Stomach (tissue), 9 donors: Measurements from ENCODE around the gene YKT6. TPM values are rescaled to one million over a fixed set of nuclear protein-coding genes. Genes with fewer than 3 reads are reported as not detected.
"Not testable (repeated sequence)": the region's sequence is repeated elsewhere in the genome, so short reads cannot be mapped to it uniquely, and the experiment has no call there.

Source experiments
- DNase-seq, 2 donors: peaks; one replicate each; pipeline versions ENCODE4 v3.0.0 to v3.0.0-alpha.2; 2013 to 2019
- H3K27ac ChIP-seq, 5 donors: fragments of 200-600 bp in 4 of 5; sonication (generic) in 4 of 5; one replicate each; pipeline ENCODE4 v1.5.1; 2013 to 2019; ENCODE audit warnings: mild to moderate bottlenecking in 1 of 5, moderate library complexity in 1 of 5
- H3K27me3 ChIP-seq, 3 donors: fragments of 200-600 bp; sonication (generic); one replicate each; pipeline ENCODE4 v1.5.1; 2017 to 2019; ENCODE audit warnings: mixed run types in 1 of 3
- H3K36me3 ChIP-seq, 4 donors: fragments of 200-600 bp; sonication (generic); 1 replicate in 3 of 4; 2 replicates in 1 of 4; pipeline ENCODE4 v1.5.1; 2016 to 2019
- H3K4me1 ChIP-seq, 4 donors: fragments of 200-600 bp; sonication (generic); one replicate each; pipeline ENCODE4 v1.5.1; 2016 to 2019
- H3K4me3 ChIP-seq, 4 donors: fragments of 200-600 bp; sonication (generic) in 3 of 4; one replicate each; pipeline ENCODE4 v1.5.1; 2016 to 2019; ENCODE audit warnings: mild to moderate bottlenecking in 1 of 4
- H3K9me3 ChIP-seq, 4 donors: fragments of 200-600 bp; sonication (generic); one replicate each; pipeline ENCODE4 v1.5.1; 2016 to 2019
- EP300 ChIP-seq: sonication (generic); formaldehyde crosslinking; IDR thresholded peaks from one replicate; pipeline ENCODE4 v1.6.1; 2017; ENCODE audit warnings: antibody characterized with exemption
- POLR2A ChIP-seq, 4 donors: fragments of 450-650 bp; IDR thresholded peaks; one replicate each; pipeline ENCODE4 v1.6.1; 2016; ENCODE audit warnings: antibody characterized with exemption in 4 of 4, control low read depth in 2 of 4, mild to moderate bottlenecking in 1 of 4, moderate library complexity in 1 of 4
- POLR2AphosphoS5 ChIP-seq, 3 donors: sonication (generic); formaldehyde crosslinking; IDR thresholded peaks; one replicate each; pipeline ENCODE4 v1.6.1; 2016; ENCODE audit warnings: antibody characterized with exemption in 3 of 3
- whole genome bisulfite sequencing, 5 donors: extraction: QIAGEN DNeasy Blood & Tissue Kit in 3 of 5; methylation state at CpG; one replicate each; pipeline versions ENCODE4 v1.1.5 to v1.1.7; 2013 to 2018; 5-methylcytosine and 5-hydroxymethylcytosine counted together
- intact Hi-C: fragments of 100-400 bp; cut with DNase I; formaldehyde crosslinking; loops from one replicate; pipeline ENCODE4 v1.15.1; 2023; ENCODE audit warnings: low total_unique reads
- polyA plus RNA-seq, 3 donors: library from polyadenylated mRNA; stranded (reverse); fragments of 200-250 nt; gene quantifications; one replicate each; pipeline ENCODE4 v1.2.3, GENCODE V29; 2013
- total RNA-seq, 5 donors: library from RNA; depleted of rRNA; stranded (reverse); fragments of >200 nt; gene quantifications; one replicate each; pipeline versions ENCODE4 v1.1.0 to v1.2.3, GENCODE V29; 2014 to 2016
- TF ChIP-seq, protein P1 (sequence below), 7 experiments: fragments of 450-650 bp in 4 of 7; fragments of 200-600 bp in 3 of 7; sonication (generic) in 3 of 7; IDR thresholded peaks; one replicate each; pipeline ENCODE4 v1.5.1; 2016 to 2019; ENCODE audit warnings: antibody characterized with exemption in 7 of 7, control low read depth in 2 of 7, mild to moderate bottlenecking in 1 of 7
- donor health status: healthy with polysubstance abuse.
- donor health status: Bipolar disorder and iron deficiency.
- donor health status: healthy.

Gene YKT6
- total and polyA plus RNA-seq, 8 donors, result 35.3 to 86.9 (median 52.2) TPM

DNA sequence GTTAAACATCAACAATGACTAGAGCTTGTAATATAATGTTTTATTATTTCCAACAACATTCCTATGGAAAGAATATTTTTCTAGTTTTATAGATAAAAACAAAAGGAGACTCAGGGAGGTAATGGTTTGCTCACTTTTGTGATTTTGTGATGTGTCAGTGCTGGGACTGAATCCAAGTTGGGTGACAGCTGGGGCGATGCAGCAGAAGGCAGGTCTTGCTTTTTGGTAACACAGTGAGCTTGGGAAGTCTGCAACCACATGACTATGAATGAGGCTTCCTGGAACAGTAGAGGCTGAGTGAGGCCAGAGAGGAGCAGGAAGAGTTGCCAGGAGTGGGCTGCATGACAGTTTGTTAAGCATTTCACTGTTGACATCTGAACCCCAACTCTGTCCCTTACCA, 4.9 kb upstream of the YKT6 start:
- no peak overlapping the region for H3K27ac ChIP-seq
- 42 to 67% (median 52%) methylated on average over 1 of the region's 1 CpG for WGBS, 5 donors
- peaks cover 0 to 32% (median 0%) of the 10 kb centered on the region in 3 donors for H3K27me3 ChIP-seq
- intact Hi-C loops, result loop anchor here (10.0 kb wide), 1 partner anchor 121 kb away; no protein-coding TSS in a partner anchor
- H3K36me3 ChIP-seq, result no peaks in the 10 kb centered on the region
- H3K9me3 ChIP-seq, result no peaks in the 10 kb centered on the region
- no peak for DNase-seq
- TF ChIP-seq POLR2AphosphoS5 (IDR thresholded peaks at IDR 0.05) (no peak), POLR2A (IDR thresholded peaks at IDR 0.05) (no peak)
- no peak overlapping the region for H3K4me3 ChIP-seq
- no peaks in the 10 kb centered on the region for H3K4me1 ChIP-seq

DNA sequence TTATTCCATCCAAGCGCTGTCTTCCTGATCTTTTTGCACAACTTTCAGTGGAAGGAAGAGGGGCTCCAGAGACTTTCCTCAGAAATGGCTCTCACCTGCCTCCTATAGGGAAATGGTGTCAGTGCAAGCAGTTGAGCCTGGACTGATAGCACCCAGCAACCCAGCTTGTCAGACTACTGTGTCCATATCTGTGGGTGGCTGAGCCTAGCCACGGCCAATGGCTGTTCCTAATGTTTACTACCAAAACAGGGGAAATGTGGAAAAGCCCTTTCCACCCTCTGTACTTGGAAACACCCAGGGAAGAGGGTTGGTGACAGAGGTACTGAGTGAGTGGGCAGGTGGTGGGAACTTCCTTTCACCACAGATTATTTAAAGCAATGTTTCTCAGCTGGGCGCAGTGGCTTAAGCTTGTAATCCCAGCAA, 4.3 kb upstream of the YKT6 start:
- H3K4me1 ChIP-seq, result peaks cover 0 to 2% (median 1%) of the 10 kb centered on the region in 4 donors
- H3K4me3 ChIP-seq, result no peak overlapping the region
- no peaks in the 10 kb centered on the region for H3K36me3 ChIP-seq
- intact Hi-C loops, result loop anchor here (10.0 kb wide), 1 partner anchor 122 kb away; no protein-coding TSS in a partner anchor
- TF ChIP-seq POLR2AphosphoS5 (IDR thresholded peaks at IDR 0.05) (no peak), POLR2A (IDR thresholded peaks at IDR 0.05) (no peak), EP300 (no peak)
- TF ChIP-seq, protein P1, sequence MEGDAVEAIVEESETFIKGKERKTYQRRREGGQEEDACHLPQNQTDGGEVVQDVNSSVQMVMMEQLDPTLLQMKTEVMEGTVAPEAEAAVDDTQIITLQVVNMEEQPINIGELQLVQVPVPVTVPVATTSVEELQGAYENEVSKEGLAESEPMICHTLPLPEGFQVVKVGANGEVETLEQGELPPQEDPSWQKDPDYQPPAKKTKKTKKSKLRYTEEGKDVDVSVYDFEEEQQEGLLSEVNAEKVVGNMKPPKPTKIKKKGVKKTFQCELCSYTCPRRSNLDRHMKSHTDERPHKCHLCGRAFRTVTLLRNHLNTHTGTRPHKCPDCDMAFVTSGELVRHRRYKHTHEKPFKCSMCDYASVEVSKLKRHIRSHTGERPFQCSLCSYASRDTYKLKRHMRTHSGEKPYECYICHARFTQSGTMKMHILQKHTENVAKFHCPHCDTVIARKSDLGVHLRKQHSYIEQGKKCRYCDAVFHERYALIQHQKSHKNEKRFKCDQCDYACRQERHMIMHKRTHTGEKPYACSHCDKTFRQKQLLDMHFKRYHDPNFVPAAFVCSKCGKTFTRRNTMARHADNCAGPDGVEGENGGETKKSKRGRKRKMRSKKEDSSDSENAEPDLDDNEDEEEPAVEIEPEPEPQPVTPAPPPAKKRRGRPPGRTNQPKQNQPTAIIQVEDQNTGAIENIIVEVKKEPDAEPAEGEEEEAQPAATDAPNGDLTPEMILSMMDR (IDR thresholded peaks at IDR 0.05), result peak in 5 of 7 experiments; percentile 17 to 59 (median 49)
- peak in 1 of 2 donors; percentile 78 for DNase-seq
- H3K9me3 ChIP-seq, result no peaks in the 10 kb centered on the region
- peaks cover 0 to 32% (median 0%) of the 10 kb centered on the region in 3 donors for H3K27me3 ChIP-seq
- WGBS, 5 donors, result 32 to 44% (median 41%) methylated on average over 3 of the region's 3 CpGs
- no peak overlapping the region for H3K27ac ChIP-seq

DNA sequence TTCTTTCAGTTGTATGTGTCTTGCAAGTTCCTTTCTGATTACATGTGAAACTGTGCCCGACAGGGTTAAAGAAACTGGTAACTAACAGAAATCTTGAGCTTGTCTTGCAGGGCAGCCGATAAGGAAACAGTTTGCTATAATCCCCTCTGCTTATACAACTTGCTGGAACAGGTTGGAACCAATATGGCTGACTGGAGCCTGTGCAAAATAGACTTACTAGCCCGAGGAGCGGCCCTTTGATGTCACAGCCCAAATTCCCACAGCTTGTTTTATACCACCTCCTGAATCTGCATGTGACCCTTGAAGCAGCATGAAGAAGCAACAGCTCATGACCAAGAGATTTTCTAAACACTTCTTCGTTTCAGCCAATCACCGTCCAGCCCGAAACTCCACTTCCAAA, 3.3 kb upstream of the YKT6 start:
- 76 to 80% (median 79%) methylated on average over 7 of the region's 7 CpGs for WGBS, 5 donors
- Histone ChIP-seq H3K4me3 (no peak overlapping the region), H3K27me3 (peaks cover 0 to 24% (median 0%) of the 10 kb centered on the region in 3 donors), H3K4me1 (peaks cover 6 to 12% (median 11%) of the 10 kb centered on the region in 4 donors), H3K27ac (no peak overlapping the region), H3K9me3 (no peaks in the 10 kb centered on the region), H3K36me3 (no peaks in the 10 kb centered on the region)
- DNase-seq, result no peak
- TF ChIP-seq POLR2A (IDR thresholded peaks at IDR 0.05) (no peak), POLR2AphosphoS5 (IDR thresholded peaks at IDR 0.05) (no peak), EP300 (no peak)
- TF ChIP-seq, protein P1 (IDR thresholded peaks at IDR 0.05), result no peak
- intact Hi-C loops, result loop anchor here (10.0 kb wide), 1 partner anchor 123 kb away; no protein-coding TSS in a partner anchor

DNA sequence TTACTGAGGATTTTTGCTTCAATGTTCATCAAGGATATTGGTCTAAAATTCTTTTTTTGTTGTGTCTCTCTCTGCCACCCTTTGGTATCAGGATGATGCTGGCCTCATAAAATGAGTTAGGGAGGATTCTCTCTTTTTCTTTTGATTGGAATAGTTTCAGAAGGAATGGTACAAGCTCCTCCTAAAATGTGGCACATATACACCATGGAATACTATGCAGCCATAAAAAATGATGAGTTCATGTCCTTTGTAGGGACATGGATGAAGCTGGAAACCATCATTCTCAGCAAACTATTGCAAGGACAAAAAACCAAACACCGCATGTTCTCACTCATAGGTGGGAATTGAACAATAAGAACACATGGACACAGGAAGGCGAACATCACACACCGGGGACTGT, 615 bp upstream of the YKT6 start:
- H3K9me3 ChIP-seq, H3K27me3 ChIP-seq, DNase-seq, H3K27ac ChIP-seq, intact Hi-C loops: not testable (repeated sequence)
- Histone ChIP-seq H3K4me1 (peaks cover 6 to 28% (median 20%) of the 10 kb centered on the region in 4 donors), H3K4me3 (peak overlapping the region in 2 of 4 donors; percentile 94 to 96), H3K36me3 (peaks cover 6 to 19% (median 11%) of the 10 kb centered on the region in 4 donors)
- WGBS, 5 donors, result 50 to 86% (median 72%) methylated on average over 1 to 2 of the region's 3 CpGs; no CpG with 5 or more reads in 1 of the 5 donors

DNA sequence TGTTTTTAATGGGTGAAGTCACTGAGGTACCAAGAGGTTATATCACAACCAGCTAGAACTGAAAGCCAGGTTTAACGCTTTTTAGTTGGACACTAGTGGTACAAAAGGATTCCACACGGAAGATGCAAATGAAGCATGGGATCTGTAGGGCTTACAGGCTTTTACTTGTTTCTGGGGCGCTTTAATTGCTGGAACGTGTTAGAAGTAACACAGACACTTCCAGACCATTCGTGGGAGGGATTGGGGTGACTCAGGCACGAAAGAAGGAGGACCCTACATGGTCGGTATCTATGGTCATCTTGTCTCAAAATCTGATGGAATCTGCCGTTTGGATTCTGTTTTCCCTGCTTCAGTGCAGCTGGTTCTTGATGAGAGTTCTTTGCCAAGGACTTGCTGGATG, 1.0 kb downstream of the YKT6 start:
- peak overlapping the region; percentile 94 to 96 (median 95) for H3K4me3 ChIP-seq
- no peak for DNase-seq
- H3K27me3 ChIP-seq, result peaks cover 0 to 7% (median 0%) of the 10 kb centered on the region in 3 donors
- H3K4me1 ChIP-seq, result peaks cover 6 to 28% (median 20%) of the 10 kb centered on the region in 4 donors
- H3K9me3 ChIP-seq, result no peaks in the 10 kb centered on the region
- TF ChIP-seq POLR2AphosphoS5 (IDR thresholded peaks at IDR 0.05), result no peak
- TF ChIP-seq POLR2A (IDR thresholded peaks at IDR 0.05), result no peak
- TF ChIP-seq EP300, result no peak
- TF ChIP-seq, protein P1 (IDR thresholded peaks at IDR 0.05), result no peak
- intact Hi-C loops, result no loop called here
- peaks cover 21 to 36% (median 28%) of the 10 kb centered on the region in 4 donors for H3K36me3 ChIP-seq
- WGBS, 5 donors, result 22 to 39% (median 34%) methylated on average over 8 of the region's 8 CpGs
- H3K27ac ChIP-seq, result peak overlapping the region in 2 of 5 donors; percentile 84 to 87
